WI38 (cell line): ENCODE data around the gene NECTIN3.

Experiments
- H3K4me3 ChIP-seq: 2 replicates; pipeline ENCODE4 v1.5.1; 2011; ENCODE audit warnings: low read depth, mild to moderate bottlenecking, control low read depth, low read length
- TF ChIP-seq, protein P1 (sequence below): IDR thresholded peaks from 2 replicates; pipeline ENCODE4 v1.5.1; 2012; ENCODE audit warnings: low read depth, mild to moderate bottlenecking, control low read depth, low read length

Gene NECTIN3

DNA sequence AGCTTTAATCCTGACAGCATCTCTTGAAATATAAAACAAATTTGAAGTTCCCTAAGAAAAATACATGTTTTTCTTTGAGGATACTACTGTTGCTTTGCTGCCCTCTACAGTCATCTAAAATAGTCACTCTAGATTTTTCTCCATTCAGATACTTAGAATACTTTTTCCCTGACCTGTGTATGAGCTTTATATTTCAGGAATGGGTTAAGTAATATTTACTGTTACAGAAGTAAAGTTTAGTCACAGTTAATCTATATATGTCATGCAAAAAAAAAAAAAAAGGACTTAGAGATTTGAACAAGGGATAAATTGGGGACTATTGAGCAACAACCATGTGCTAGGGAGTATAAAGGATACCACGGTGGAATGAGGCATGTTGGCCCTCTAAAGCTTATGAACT is 8.8 kb downstream of the NECTIN3 start:
- TF ChIP-seq, protein P1, sequence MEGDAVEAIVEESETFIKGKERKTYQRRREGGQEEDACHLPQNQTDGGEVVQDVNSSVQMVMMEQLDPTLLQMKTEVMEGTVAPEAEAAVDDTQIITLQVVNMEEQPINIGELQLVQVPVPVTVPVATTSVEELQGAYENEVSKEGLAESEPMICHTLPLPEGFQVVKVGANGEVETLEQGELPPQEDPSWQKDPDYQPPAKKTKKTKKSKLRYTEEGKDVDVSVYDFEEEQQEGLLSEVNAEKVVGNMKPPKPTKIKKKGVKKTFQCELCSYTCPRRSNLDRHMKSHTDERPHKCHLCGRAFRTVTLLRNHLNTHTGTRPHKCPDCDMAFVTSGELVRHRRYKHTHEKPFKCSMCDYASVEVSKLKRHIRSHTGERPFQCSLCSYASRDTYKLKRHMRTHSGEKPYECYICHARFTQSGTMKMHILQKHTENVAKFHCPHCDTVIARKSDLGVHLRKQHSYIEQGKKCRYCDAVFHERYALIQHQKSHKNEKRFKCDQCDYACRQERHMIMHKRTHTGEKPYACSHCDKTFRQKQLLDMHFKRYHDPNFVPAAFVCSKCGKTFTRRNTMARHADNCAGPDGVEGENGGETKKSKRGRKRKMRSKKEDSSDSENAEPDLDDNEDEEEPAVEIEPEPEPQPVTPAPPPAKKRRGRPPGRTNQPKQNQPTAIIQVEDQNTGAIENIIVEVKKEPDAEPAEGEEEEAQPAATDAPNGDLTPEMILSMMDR: peak; percentile 28; the same call in 1 of the 2 replicates
- no peak overlapping the region for H3K4me3 ChIP-seq

DNA sequence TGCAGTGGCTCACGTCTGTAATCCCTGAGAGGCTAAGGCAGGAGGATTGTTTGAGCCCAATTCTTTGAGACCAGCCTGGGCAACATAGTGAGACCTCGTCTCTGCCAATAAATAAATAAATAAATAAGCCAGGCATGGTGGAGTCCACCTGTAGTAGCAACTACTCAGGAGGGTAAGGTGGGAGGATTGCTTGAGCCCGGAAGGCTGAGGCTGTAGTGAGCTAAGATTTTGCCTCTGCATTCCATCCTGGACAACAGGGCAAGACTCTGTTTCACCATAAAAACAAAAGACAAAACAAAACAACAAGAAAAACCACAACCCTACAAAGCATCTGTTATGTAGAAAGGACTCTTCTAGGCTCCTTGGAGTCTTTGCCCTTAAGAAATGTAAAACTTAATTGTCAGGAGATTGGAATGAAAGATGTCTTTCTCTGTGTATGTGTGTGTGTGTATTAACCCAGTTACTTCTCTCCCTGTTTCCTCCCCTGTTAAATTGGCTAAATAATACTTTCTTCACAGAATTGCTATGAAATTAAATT is 9.5 kb downstream of the NECTIN3 start:
- no peak overlapping the region for H3K4me3 ChIP-seq
- TF ChIP-seq, protein P1: no peak

GRCh38 chr3:111084911-111085310 is 13.3 kb downstream of the NECTIN3 start:
- no peak overlapping the region for H3K4me3 ChIP-seq
- TF ChIP-seq, protein P1: no peak

DNA sequence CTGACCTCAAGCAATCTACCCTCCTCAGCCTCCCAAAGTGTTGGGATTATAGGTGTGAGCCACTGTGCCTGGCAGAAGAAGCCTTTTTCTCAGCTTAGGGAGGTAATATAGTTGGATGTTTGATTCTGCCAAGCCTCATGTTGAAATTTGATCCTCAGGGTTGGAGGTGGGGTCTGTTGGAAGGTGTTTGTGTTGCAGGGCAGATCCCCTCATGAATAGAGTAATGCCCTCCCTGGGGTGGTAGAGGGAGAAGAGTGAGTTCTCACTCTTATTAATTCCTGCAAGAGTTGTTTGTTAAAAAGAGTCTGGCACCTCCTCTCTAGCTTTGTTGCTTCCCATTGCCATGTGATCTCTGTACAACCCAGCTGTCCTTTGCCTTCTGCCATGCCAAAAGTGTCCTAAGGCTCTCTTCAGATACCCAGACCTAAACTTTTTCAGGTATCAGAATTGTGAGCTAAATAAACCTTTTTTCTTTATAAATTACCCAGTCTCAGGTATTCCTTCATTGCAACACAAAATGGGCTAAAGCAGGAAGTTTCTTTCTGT is 16.4 kb downstream of the NECTIN3 start:
- TF ChIP-seq, protein P1: no peak
- H3K4me3 ChIP-seq: no peak overlapping the region

- TF ChIP-seq, protein P1: no peak
- no peak overlapping the region for H3K4me3 ChIP-seq
These were observed 25.0 kb downstream of the NECTIN3 start for GRCh38 chr3:111096487-111097209.

- no peak overlapping the region for H3K4me3 ChIP-seq
- TF ChIP-seq, protein P1: no peak
These were observed 32.2 kb downstream of the NECTIN3 start for GRCh38 chr3:111103807-111104206.

- no peak overlapping the region for H3K4me3 ChIP-seq
- TF ChIP-seq, protein P1: no peak
These were observed 35.5 kb downstream of the NECTIN3 start for GRCh38 chr3:111106993-111107661.
